A673 (cell line): ENCODE data around the gene ANAPC2.

Experiments
- CTCF ChIP-seq: fragments of 300-800, 200-600 bp; sonication (generic); conservative IDR thresholded peaks from 2 replicates; pipeline ENCODE4 v1.5.1; 2017; ENCODE audit warnings: low read depth, mild to moderate bottlenecking, antibody characterized with exemption, low read length, moderate library complexity, mixed read lengths
- EZH2 ChIP-seq: fragments of 200-600 bp; sonication (generic); IDR thresholded peaks from 2 replicates; pipeline ENCODE4 v1.6.1; 2017; ENCODE audit warnings: borderline replicate concordance, low read depth, mild to moderate bottlenecking, mixed read lengths, antibody characterized with exemption, low read length; ENCODE audit not compliant: poor library complexity, severe bottlenecking

GRCh38 chr9:137206602-137207001 is 18.2 kb upstream of the ANAPC2 start:
- TF ChIP-seq CTCF = no peak
- no peak for TF ChIP-seq EZH2
